GM12878 (cell line): ENCODE measurements around the gene RAD52. TPM values are rescaled to one million over a fixed set of nuclear protein-coding genes. Genes with fewer than 3 reads are reported as not detected.
A peak's percentile ranks its signal among the peaks of the same experiment; 100 is the strongest.

Experiments used
- ATAC-seq: fragments of 200-7000 bp; cut with Tn5 transposase; 3 replicates; pipeline ENCODE4 v1.9.1; 2020; ENCODE audit warnings: mild to moderate bottlenecking, moderate library complexity
- BruUV-seq: library from RNA; stranded (reverse); fragments of 400-500 nt; replicated peaks from 2 replicates; lab custom pipeline; 2021; lab: Mats Ljungman, UMichigan
- CTCF ChIA-PET: fragments of 300-600 bp; sonication (Branson Sonifier 250); formaldehyde crosslinking; extraction: SDS; loops from one replicate; lab custom pipeline; 2021; ENCODE audit warnings: inconsistent platforms; lab: Yijun Ruan, JAX
- POLR2A ChIA-PET: fragments of 350-600 bp; formaldehyde crosslinking; extraction: SDS; loops from one replicate; lab custom pipeline; 2021; ENCODE audit warnings: inconsistent platforms; lab: Charles Lee
- RAD21 ChIA-PET: fragments of 300-600 bp; sonication (Branson Sonifier 250); formaldehyde crosslinking; loops from one replicate; lab custom pipeline; 2023; ENCODE audit warnings: antibody characterized with exemption; ENCODE audit not compliant: unreplicated experiment; lab: Charles Lee
- SMC1A ChIA-PET: fragments of 300-600 bp; sonication (Branson Sonifier 250); formaldehyde crosslinking; loops from one replicate; lab custom pipeline; 2023; ENCODE audit not compliant: unreplicated experiment, uncharacterized antibody; lab: Charles Lee
- DNase-seq: peaks from one replicate; pipeline ENCODE4 v3.0.0-alpha.2; 2011; ENCODE audit warnings: low read depth, low spot score
- FAIRE-seq: peaks from 3 replicates; lab custom pipeline; 2011; peaks lifted over from hg19 to GRCh38; lab: Jason Lieb, UNC
- H2AFZ ChIP-seq: 2 replicates; pipeline ENCODE4 v1.6.0; 2011; ENCODE audit warnings: low read depth, low read length, control low read depth; ENCODE audit not compliant: control insufficient read depth
- H3K27ac ChIP-seq: 2 replicates; pipeline ENCODE4 v1.5.1; 2011; ENCODE audit warnings: control low read depth; ENCODE audit not compliant: control insufficient read depth, insufficient read depth
- H3K27me3 ChIP-seq, 2 experiments: replicated peaks in 1 of 2; 2 replicates each; pipeline versions ENCODE4 v1.6.0 to v1.6.1; 2011; ENCODE audit warnings: low read length in 1 of 2; ENCODE audit not compliant: control insufficient read depth in 2 of 2, insufficient read depth in 2 of 2
- H3K36me3 ChIP-seq, 2 experiments: 2 replicates each; pipeline ENCODE4 v1.5.1; 2011; ENCODE audit warnings: low read length in 1 of 2; ENCODE audit not compliant: control insufficient read depth in 2 of 2, insufficient read depth in 2 of 2
- H3K4me1 ChIP-seq: 2 replicates; pipeline ENCODE4 v1.6.1; 2011; ENCODE audit warnings: mild to moderate bottlenecking, low read length, moderate library complexity, mixed read lengths; ENCODE audit not compliant: control insufficient read depth, insufficient read depth
- H3K4me2 ChIP-seq: 2 replicates; pipeline ENCODE4 v1.6.0; 2011; ENCODE audit warnings: control low read depth; ENCODE audit not compliant: control insufficient read depth, insufficient read depth
- H3K4me3 ChIP-seq: fragments of 200-600 bp; sonication (generic); 2 replicates; pipeline ENCODE4 v1.5.1; 2016
- H3K79me2 ChIP-seq: 2 replicates; pipeline ENCODE4 v1.6.0; 2011; ENCODE audit warnings: low read length; ENCODE audit not compliant: control insufficient read depth, insufficient read depth
- H3K9ac ChIP-seq: 2 replicates; pipeline ENCODE4 v1.8.0; 2011; ENCODE audit warnings: low read length, control low read depth, mixed read lengths; ENCODE audit not compliant: control insufficient read depth, insufficient read depth
- H3K9me3 ChIP-seq: replicated peaks from 3 replicates; pipeline ENCODE4 v1.5.1; 2011; ENCODE audit warnings: mild to moderate bottlenecking, low read length; ENCODE audit not compliant: control insufficient read depth, insufficient read depth
- H4K20me1 ChIP-seq: 2 replicates; pipeline ENCODE4 v1.6.0; 2011; ENCODE audit not compliant: control insufficient read depth, insufficient read depth
- ESRRA ChIP-seq: IDR thresholded peaks from 2 replicates; pipeline ENCODE4 v1.6.1; 2012; ENCODE audit warnings: mild to moderate bottlenecking, low read length, improper control_type of control experiment
- PBX3 ChIP-seq: IDR thresholded peaks from 2 replicates; pipeline ENCODE4 v1.6.1; 2011; ENCODE audit warnings: mild to moderate bottlenecking, low read depth, low read length, moderate library complexity; ENCODE audit not compliant: insufficient replicate concordance
- POLR2A ChIP-seq: IDR thresholded peaks from 2 replicates; pipeline ENCODE4 v1.6.1; 2011; ENCODE audit warnings: low read depth, mild to moderate bottlenecking, low read length
- SMC3 ChIP-seq: IDR thresholded peaks from 2 replicates; pipeline ENCODE4 v1.6.1; 2011; ENCODE audit warnings: low read length, improper control_type of control experiment, borderline replicate concordance
- SPI1 ChIP-seq: IDR thresholded peaks from 2 replicates; pipeline ENCODE4 v1.6.1; 2011; ENCODE audit warnings: low read depth, mild to moderate bottlenecking, low read length, moderate library complexity, borderline replicate concordance; ENCODE audit not compliant: insufficient read depth
- YBX1 ChIP-seq: fragments of 450-650 bp; IDR thresholded peaks from 2 replicates; pipeline ENCODE4 v1.6.1; 2016; ENCODE audit warnings: antibody characterized with exemption
- WGBS: methylation state at CpG from one replicate; pipeline ENCODE4 v1.1.6; 2016; ENCODE audit warnings: low lambda C conversion rate; ENCODE audit not compliant: insufficient replicate concordance, insufficient coverage; ENCODE audit errors: missing lambda C conversion rate; 5-methylcytosine and 5-hydroxymethylcytosine counted together
- in situ Hi-C: fragments of 300-500 bp; cut with MboI; formaldehyde crosslinking; loops from 9 replicates; pipeline ENCODE4 v1.14.3; 2018; ENCODE audit warnings: mixed read lengths
- intact Hi-C: fragments of 100-400 bp; cut with micrococcal nuclease; formaldehyde crosslinking; loops from one replicate; pipeline ENCODE4 v1.14.2; 2022; ENCODE audit not compliant: unreplicated experiment
- polyA plus RNA-seq, 11 experiments: library from polyadenylated mRNA; depleted of rRNA in 4 of 11; unstranded in 6 of 11; stranded (reverse) in 5 of 11; fragments of >200 nt; fragmentation: Nextera tagmentation in 4 of 11; fragmentation: Illumina TruSeq in 1 of 11; extraction: Ambion mirVana in 4 of 11; extraction: Trizol in 1 of 11; gene quantifications; 1 replicate in 1 of 11; 2 replicates in 10 of 11; pipeline versions ENCODE4 v1.2.1 to v1.2.3, GENCODE V29; 2011 to 2016; ENCODE audit warnings: inconsistent platforms in 2 of 11, missing spikeins in 2 of 11, low read depth in 1 of 11
- total RNA-seq, 4 experiments: library from RNA; depleted of rRNA in 3 of 4; stranded (reverse); fragments of >200 nt in 3 of 4; fragmentation: Illumina TruSeq in 1 of 4; extraction: Trizol in 1 of 4; gene quantifications; 2 replicates each; pipeline versions ENCODE4 v1.2.1 to v1.2.3, GENCODE V29; 2013 to 2021
- TF ChIP-seq, protein P1 (sequence below): IDR thresholded peaks from 2 replicates; pipeline ENCODE4 v1.6.1; 2012; ENCODE audit warnings: low read depth, low read length, improper control_type of control experiment
- TF ChIP-seq, protein P2 (sequence below): IDR thresholded peaks from 2 replicates; pipeline ENCODE4 v1.6.1; 2012; ENCODE audit warnings: improper control_type of control experiment, low read depth, low read length; ENCODE audit not compliant: insufficient replicate concordance

The RAD52 gene
- total and polyA plus RNA-seq, 10 of the 15 experiments (the other 5 are each of a cell fraction or from before 2014, with no cell fraction given), result 2.0 to 15.7 (median 8.9) TPM

DNA sequence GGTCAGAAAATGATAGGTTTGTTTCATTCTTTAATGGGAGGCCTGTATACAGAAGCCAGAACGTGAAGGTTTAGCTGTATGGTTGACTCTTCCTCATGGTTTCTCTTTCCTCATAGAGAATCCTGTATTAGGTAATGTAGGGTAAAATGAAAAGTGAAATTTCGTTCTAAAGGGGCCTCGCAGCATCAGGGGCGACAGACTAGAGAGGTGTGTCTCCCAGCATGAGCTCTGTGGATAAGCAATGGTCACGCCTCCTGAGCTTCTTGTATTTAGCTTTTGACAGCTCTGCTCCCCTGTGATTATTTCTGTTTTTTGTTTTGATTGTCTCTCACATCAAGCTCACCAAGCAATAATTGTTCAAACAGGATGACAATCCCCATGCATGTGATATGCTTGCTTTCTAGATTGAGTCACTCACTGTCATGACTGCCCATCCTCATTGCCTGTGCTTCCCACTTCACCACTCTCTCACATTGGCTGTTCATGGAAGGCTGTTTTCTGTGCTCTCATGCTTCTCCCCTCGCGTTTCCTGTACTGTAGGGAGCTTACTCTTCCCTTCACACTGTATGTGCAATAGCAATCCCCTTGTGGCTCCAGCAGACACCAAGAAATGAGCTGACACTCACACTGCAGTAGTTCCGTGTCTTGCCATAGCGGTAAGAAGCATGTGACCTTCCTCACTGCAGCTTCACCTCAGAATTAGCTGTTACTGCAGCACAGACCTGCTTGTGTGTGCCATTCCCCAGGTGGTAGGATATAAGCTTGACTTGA, 44.0 kb downstream of the RAD52 start:
- no peak for ATAC-seq
- BruUV-seq, result no TSS peak
- H3K27ac ChIP-seq, result no peak overlapping the region
- DNase-seq, result no peak
- ChIA-PET CTCF (interaction anchor here (0.8 to 1.4 kb wide), 5 partner anchors 18 to 335 kb away, joined by 3 to 5 read pairs (median 3); no protein-coding TSS in a partner anchor), POLR2A (interaction anchor here (0.7 kb wide), 1 partner anchor 35 kb away, joined by 3 read pairs; no protein-coding TSS in a partner anchor), RAD21 (interaction anchor here (1.1 kb wide), 1 partner anchor 336 kb away, joined by 3 read pairs; no protein-coding TSS in a partner anchor), SMC1A (interaction anchor here (0.9 to 1.5 kb wide), 4 partner anchors 18 to 337 kb away, joined by 3 to 4 read pairs (median 4); no protein-coding TSS in a partner anchor)
- H3K9me3 ChIP-seq, result no peaks in the 10 kb centered on the region
- H3K79me2 ChIP-seq, result no peaks in the 10 kb centered on the region; the same call in 1 of the 2 replicates
- no peaks in the 10 kb centered on the region for H3K27me3 ChIP-seq
- no peak overlapping the region for H2AFZ ChIP-seq
- WGBS, result 97% methylated on average over 9 of the region's 9 CpGs
- intact Hi-C loops (no loop called here), in situ Hi-C loops (no loop called here)
- no peak overlapping the region for H3K4me2 ChIP-seq
- no peak for FAIRE-seq
- TF ChIP-seq SMC3, result no peak
- peak; percentile 37; the same call in 1 of the 2 replicates for TF ChIP-seq POLR2A
- no peak overlapping the region for H3K9ac ChIP-seq
- no peak overlapping the region for H3K4me3 ChIP-seq
- peaks cover 28 to 80% of the 10 kb centered on the region in 2 experiments for H3K36me3 ChIP-seq
- H3K4me1 ChIP-seq, result no peaks in the 10 kb centered on the region
- no peaks in the 10 kb centered on the region for H4K20me1 ChIP-seq

- DNase-seq (no peak), ATAC-seq (no peak), FAIRE-seq (no peak)
- SMC1A ChIA-PET, result interaction anchor here (0.8 to 2.0 kb wide), 4 partner anchors 9 to 89 kb away, joined by 3 to 6 read pairs (median 3); no protein-coding TSS in a partner anchor
- no peak overlapping the region for H2AFZ ChIP-seq
- peaks cover 30 to 80% of the 10 kb centered on the region in 2 experiments for H3K36me3 ChIP-seq
- H3K9ac ChIP-seq, result no peak overlapping the region
- no peaks in the 10 kb centered on the region; the same call in 1 of the 2 replicates for H3K79me2 ChIP-seq
- in situ Hi-C loops (no loop called here), intact Hi-C loops (no loop called here)
- peak; percentile 72 for TF ChIP-seq SPI1
- TF ChIP-seq ESRRA, result no peak
- TF ChIP-seq, protein P1, sequence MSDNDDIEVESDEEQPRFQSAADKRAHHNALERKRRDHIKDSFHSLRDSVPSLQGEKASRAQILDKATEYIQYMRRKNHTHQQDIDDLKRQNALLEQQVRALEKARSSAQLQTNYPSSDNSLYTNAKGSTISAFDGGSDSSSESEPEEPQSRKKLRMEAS, result no peak
- TF ChIP-seq YBX1, result no peak
- TF ChIP-seq PBX3, result no peak
- TF ChIP-seq, protein P2, sequence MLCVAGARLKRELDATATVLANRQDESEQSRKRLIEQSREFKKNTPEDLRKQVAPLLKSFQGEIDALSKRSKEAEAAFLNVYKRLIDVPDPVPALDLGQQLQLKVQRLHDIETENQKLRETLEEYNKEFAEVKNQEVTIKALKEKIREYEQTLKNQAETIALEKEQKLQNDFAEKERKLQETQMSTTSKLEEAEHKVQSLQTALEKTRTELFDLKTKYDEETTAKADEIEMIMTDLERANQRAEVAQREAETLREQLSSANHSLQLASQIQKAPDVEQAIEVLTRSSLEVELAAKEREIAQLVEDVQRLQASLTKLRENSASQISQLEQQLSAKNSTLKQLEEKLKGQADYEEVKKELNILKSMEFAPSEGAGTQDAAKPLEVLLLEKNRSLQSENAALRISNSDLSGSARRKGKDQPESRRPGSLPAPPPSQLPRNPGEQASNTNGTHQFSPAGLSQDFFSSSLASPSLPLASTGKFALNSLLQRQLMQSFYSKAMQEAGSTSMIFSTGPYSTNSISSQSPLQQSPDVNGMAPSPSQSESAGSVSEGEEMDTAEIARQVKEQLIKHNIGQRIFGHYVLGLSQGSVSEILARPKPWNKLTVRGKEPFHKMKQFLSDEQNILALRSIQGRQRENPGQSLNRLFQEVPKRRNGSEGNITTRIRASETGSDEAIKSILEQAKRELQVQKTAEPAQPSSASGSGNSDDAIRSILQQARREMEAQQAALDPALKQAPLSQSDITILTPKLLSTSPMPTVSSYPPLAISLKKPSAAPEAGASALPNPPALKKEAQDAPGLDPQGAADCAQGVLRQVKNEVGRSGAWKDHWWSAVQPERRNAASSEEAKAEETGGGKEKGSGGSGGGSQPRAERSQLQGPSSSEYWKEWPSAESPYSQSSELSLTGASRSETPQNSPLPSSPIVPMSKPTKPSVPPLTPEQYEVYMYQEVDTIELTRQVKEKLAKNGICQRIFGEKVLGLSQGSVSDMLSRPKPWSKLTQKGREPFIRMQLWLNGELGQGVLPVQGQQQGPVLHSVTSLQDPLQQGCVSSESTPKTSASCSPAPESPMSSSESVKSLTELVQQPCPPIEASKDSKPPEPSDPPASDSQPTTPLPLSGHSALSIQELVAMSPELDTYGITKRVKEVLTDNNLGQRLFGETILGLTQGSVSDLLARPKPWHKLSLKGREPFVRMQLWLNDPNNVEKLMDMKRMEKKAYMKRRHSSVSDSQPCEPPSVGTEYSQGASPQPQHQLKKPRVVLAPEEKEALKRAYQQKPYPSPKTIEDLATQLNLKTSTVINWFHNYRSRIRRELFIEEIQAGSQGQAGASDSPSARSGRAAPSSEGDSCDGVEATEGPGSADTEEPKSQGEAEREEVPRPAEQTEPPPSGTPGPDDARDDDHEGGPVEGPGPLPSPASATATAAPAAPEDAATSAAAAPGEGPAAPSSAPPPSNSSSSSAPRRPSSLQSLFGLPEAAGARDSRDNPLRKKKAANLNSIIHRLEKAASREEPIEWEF, result no peak
- no peak overlapping the region for H3K27ac ChIP-seq
- POLR2A ChIA-PET, result no interaction called here
- no TSS peak for BruUV-seq
- 70% methylated on average over 5 of the region's 5 CpGs for WGBS
- no peaks in the 10 kb centered on the region for H3K9me3 ChIP-seq
- no peaks in the 10 kb centered on the region for H3K27me3 ChIP-seq
- RAD21 ChIA-PET, result interaction anchor here (1.1 kb wide), 1 partner anchor 189 kb away, joined by 3 read pairs; no protein-coding TSS in a partner anchor
- no peak overlapping the region for H3K4me2 ChIP-seq
- H4K20me1 ChIP-seq, result no peaks in the 10 kb centered on the region
- CTCF ChIA-PET, result interaction anchor here (0.6 to 1.1 kb wide), 5 partner anchors 88 to 334 kb away, joined by 3 read pairs; no protein-coding TSS in a partner anchor
- no peak overlapping the region for H3K4me3 ChIP-seq
- no peaks in the 10 kb centered on the region for H3K4me1 ChIP-seq
These were observed 45.5 kb downstream of the RAD52 start for GRCh38 chr12:904010-904414.
